GM18498 (cell line): ENCODE data around the gene KIF13A.
"Not testable (repeated sequence)": the region's sequence is repeated elsewhere in the genome, so short reads cannot be mapped to it uniquely, and the experiment has no call there.

Source experiments
- ATAC-seq: cut with Tn5 transposase; IDR thresholded peaks from one replicate; pipeline ENCODE4 v1.9.1; 2021; ENCODE audit warnings: mild to moderate bottlenecking, moderate library complexity; ENCODE audit not compliant: unreplicated experiment

The KIF13A gene

GRCh38 chr6:17740559-17741220 lies 246.7 kb downstream of the KIF13A start:
- no peak for ATAC-seq

- ATAC-seq = no peak
Observed at GRCh38 chr6:17737704-17738252, 249.7 kb downstream of the KIF13A start.

GRCh38 chr6:17735311-17735710 lies 252.1 kb downstream of the KIF13A start:
- not testable (repeated sequence) for ATAC-seq

- no peak for ATAC-seq
Observed at GRCh38 chr6:17730078-17730704, 257.2 kb downstream of the KIF13A start.

- ATAC-seq = no peak
Observed at GRCh38 chr6:17729223-17730077, 258.0 kb downstream of the KIF13A start.

DNA sequence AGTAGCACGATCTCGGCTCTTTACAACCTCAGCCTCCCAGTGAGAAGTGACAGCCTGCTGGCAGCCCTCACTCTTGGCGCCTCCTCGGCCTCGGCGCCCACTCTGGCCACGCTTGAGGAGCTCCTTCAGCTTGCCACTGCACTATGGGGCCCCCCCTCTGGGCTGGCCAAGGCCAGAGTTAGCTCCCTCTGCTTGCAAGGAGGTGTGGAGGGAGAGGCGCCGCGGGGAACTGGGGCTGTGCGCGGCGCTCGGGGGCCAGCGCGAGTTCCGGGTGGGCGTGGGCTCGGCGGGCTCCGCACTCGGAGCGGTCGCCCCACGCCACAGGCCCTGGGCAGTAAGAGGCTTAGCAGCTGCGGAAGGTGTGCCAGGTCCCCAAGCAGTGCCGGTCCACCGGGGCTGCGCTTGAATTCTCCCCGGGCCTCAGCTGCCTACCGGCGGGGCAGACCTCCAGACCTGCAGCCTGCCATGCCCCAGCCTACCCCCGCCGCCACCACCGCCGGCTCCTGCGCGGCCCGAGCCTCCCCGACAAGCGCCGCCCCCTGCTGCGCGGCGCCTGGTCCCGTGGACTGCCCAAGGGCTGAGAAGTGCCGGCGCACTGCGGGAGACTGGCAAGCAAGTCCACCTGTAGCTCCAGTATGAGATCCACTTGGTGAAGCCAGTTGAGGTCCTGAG lies 258.7 kb downstream of the KIF13A start:
- ATAC-seq = no peak

DNA sequence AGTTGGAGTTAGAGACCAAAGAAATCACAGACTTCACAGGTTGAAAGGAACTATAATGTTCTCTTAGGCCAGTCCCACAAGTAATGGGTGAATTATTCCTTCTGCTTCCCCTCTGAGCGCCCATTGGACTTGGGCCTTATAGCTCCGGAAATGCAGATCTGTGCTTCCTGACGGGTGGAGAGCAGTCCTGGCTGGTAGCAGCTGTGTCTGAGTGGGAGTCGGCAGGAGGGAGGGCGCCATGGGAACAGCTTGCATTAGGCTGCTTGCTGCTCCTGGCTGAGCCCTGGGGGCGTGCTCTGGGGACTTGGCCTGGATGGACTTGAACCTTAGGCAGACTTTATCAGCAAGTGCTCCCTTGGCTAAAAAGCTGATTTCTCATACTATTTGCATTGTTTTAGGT lies 262.4 kb downstream of the KIF13A start:
- ATAC-seq = no peak

DNA sequence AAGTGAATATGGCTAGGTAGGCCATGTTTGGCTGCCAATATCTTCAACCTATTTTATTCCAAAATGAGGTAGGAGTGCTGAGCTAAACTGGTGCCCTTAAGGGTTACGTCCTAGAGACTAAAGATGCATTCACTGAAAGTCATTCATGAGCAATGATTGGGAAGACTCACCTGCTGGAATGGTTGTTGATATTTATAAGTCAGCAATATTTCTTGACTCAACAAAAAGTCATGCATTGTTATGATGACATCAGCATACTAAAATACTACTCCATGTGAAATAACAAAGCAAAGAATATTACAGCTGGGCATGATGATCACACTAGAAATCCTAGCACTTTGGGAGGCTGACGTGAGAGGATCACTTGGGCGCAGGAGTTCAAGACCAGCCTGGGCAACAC lies 263.1 kb downstream of the KIF13A start:
- ATAC-seq = no peak

- ATAC-seq = no peak
Observed at GRCh38 chr6:17721671-17722070, 265.8 kb downstream of the KIF13A start.

DNA sequence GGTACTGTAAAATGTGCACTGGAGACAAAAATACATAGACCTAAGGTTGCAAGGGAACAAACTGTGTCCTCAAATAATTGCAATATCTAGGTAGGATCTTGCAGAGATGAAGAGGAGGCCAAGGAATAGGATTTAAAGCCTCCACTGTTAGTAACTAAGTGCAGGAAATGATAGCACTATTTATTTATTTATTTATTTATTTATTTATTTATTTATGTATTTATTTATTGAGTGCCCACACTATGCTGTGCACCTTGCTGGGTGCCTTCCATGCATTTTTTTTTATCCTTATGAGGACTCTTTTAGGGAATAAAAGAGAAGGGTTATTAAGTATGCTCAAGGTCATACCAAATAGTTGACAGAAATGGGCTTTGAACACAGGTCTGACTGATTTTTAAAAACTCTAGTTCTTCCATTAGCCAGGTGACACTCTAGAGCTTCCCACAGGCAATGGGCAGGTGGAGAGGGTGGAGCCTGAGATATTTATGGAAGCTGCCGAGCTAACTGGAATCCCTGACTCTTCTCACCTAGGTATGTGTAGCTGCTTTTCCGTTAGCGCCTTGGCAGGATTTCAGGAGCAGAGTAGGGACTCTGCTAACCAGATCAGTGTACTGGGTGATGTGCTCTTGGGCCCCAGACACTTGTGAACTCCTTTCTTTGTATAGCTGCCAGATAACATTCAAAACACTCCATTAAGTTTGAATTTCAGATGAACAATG lies 268.0 kb downstream of the KIF13A start:
- no peak for ATAC-seq

GRCh38 chr6:17716221-17716620 lies 271.2 kb downstream of the KIF13A start:
- no peak for ATAC-seq

- peak; percentile 85 for ATAC-seq
Observed at GRCh38 chr6:17714879-17715851, 272.3 kb downstream of the KIF13A start.

DNA sequence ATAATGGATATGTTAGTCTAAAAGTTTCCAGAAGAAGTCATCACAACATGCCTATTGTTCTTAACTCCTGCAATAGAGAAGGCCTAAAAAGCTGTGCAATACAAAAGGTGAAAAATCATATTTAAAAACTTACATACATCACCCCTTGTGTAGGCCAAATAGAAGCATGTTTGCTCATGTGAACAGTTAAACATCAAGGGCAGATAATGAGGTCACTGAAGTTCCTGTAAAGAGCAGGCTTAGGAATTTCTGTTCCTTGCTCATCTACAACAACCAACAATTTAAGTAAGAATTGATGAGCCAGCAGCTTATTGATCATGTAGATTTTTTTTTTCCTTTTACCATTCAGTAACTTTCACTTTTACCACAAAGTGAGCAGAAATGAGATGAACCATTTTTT lies 273.3 kb downstream of the KIF13A start:
- no peak for ATAC-seq

DNA sequence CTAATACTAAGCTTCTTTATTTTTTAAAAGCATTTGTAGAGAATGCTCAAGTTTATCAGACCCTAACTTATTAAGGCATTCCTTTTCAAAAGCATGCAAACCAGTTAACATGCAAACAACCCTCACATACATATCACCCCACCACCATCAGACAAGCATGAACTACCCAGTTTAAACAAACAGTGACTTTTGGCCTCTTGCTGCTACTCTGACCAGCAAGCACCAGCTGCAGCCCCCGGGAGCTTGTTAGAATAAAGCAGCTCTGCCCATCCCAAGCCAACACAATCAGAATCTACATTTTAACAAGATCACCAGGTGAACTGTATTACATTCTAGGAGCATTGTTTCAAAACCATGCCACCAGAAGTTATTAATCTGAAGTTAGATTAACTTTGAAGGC lies 274.9 kb downstream of the KIF13A start:
- no peak for ATAC-seq

DNA sequence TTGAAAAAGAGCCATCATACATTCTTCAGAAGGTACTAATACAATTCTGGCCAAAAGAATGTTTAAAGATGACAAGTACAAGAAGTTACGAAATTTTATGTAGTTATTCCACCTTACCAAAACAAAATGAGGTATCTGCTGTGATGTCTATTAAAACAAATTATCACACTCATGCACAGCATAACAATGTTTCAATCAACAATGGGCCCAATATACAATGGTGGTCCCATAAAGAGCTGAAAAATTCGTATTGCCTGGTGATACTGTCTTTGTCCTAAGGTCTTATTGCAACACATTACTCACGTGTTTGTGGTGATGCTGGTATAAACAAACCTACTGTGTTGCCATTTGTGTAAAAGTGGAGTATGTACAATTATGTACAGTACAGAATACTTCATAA lies 277.1 kb downstream of the KIF13A start:
- ATAC-seq = no peak

DNA sequence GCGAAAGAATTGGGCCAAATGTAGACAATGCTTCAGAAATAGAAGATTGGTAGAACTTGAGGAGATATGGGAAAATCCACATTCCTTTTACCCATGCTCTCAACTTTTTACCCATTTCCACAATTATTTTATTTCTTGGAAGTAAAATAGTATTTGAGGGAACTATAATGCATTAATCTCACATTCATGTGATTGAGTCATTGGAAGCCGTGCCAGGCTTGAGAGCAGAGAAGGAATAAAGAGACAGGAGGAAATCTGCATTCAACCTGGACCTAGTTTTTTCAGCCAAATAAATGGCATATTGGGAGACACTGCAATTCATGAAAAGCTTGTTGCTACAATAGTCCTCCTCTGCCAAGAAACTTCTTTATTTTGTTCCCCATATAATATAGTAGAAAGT lies 278.0 kb downstream of the KIF13A start:
- ATAC-seq = no peak
